VCaP (cell line): Measurements from ENCODE around the gene ARHGEF4.

Source experiments
- H3K27ac ChIP-seq: fragments of 450-650 bp; 2 replicates; pipeline ENCODE4 v1.5.1; 2017
- CTCF ChIP-seq: fragments of 450-650 bp; conservative IDR thresholded peaks from 2 replicates; pipeline ENCODE4 v1.5.1; 2017; ENCODE audit warnings: mild to moderate bottlenecking, moderate library complexity

The ARHGEF4 gene

GRCh38 chr2:131039908-131040660 is 203.4 kb downstream of the ARHGEF4 start:
- H3K27ac ChIP-seq: no peak overlapping the region
- TF ChIP-seq CTCF: no peak

GRCh38 chr2:131040661-131041401 is 204.1 kb downstream of the ARHGEF4 start:
- no peak for TF ChIP-seq CTCF
- H3K27ac ChIP-seq: no peak overlapping the region

- TF ChIP-seq CTCF: no peak
- H3K27ac ChIP-seq: no peak overlapping the region
These were observed 204.9 kb downstream of the ARHGEF4 start for GRCh38 chr2:131041402-131042147.

DNA sequence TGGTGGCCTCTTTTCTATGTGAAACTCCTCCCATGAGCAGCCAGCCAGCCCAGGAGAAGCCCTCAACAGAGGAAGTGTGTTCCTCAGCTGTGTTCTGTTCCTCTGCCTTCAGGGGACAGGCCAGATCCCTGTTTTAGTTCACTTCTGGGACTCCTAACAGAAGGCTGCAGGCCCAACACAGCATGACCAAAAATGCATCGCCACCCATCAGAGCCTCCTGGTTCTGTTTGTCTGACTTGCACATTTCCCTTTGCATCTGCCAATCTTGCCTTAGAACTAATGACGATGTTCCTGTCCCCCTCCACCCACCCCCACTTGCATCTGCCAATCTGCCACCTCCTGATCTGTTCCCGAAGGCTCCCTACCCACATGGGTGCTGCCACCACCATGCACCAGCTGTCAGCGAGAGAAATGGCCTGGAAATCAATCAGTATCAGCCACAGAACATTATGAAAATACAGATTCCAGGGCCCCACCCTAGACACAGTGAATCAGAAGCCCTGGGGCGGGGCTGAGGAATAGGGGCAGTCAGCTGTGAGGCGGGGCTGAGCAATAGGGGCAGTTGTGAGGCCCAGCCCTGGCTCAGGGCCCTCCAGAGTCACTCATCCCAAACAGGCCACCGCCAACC is 205.5 kb downstream of the ARHGEF4 start:
- H3K27ac ChIP-seq: no peak overlapping the region
- TF ChIP-seq CTCF: no peak

- H3K27ac ChIP-seq: no peak overlapping the region
- TF ChIP-seq CTCF: no peak
These were observed 206.7 kb downstream of the ARHGEF4 start for GRCh38 chr2:131043199-131044074.

GRCh38 chr2:131044075-131044756 is 207.5 kb downstream of the ARHGEF4 start:
- no peak for TF ChIP-seq CTCF
- H3K27ac ChIP-seq: no peak overlapping the region
